AG04450 (cell line): ENCODE data around the gene CSRP2. TPM values are rescaled to one million over a fixed set of nuclear protein-coding genes. Genes with fewer than 3 reads are reported as not detected.

ENCODE experiments used
- CTCF ChIA-PET: fragments of 300-600, 350-600 bp; formaldehyde crosslinking; extraction: SDS; loops from one replicate; lab custom pipeline; 2022; ENCODE audit warnings: antibody characterized with exemption, inconsistent platforms; lab: Charles Lee
- POLR2A ChIA-PET: fragments of 350-600 bp; formaldehyde crosslinking; extraction: SDS; loops from one replicate; lab custom pipeline; 2021; ENCODE audit warnings: antibody characterized with exemption, inconsistent platforms; lab: Yijun Ruan, JAX
- DNase-seq: peaks from one replicate; pipeline ENCODE4 v3.0.0-alpha.2; 2011; ENCODE audit warnings: low read depth, low spot score
- H3K27ac ChIP-seq: one replicate; pipeline ENCODE4 v1.5.1; 2012; ENCODE audit warnings: low read depth, low read length, control low read depth
- H3K27me3 ChIP-seq: one replicate; pipeline ENCODE4 v1.6.0; 2012; ENCODE audit warnings: low read length; ENCODE audit not compliant: control insufficient read depth, insufficient read depth
- H3K4me3 ChIP-seq: 2 replicates; pipeline ENCODE4 v1.5.1; 2011; ENCODE audit warnings: mild to moderate bottlenecking, low read depth, low read length, control low read depth
- H3K9me3 ChIP-seq: 2 replicates; pipeline ENCODE4 v1.5.1; 2012; ENCODE audit warnings: low read length; ENCODE audit not compliant: control insufficient read depth, insufficient read depth
- polyA plus RNA-seq: library from polyadenylated mRNA; depleted of rRNA; stranded (reverse); fragments of >200 nt; gene quantifications from 2 replicates; pipeline ENCODE4 v1.2.3, GENCODE V29; 2011
- TF ChIP-seq, protein P1 (sequence below): IDR thresholded peaks from 2 replicates; pipeline ENCODE4 v1.5.1; 2011; ENCODE audit warnings: low read depth, low read length, control low read depth, inconsistent platforms

Gene CSRP2
- polyA plus RNA-seq, 1 experiment: 108 TPM

DNA sequence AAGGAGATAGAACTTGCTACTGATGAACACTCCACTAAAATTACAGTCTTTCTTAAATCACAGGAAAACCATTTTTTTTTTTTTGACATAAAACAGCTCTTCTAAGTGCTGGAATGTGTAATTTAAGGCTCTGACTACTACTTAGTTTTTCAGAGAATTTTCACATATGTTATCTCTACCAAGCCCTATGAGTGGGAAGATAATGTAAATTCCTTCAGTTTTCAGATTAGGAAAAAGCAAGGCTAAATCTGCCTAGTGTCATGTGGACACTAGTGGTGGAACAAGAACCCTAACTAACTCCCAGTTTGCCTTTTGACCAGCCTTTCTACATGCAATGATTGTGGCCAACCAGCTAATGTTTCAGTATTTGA lies 37.3 kb upstream of the CSRP2 start:
- CTCF ChIA-PET: interaction anchor here (0.8 to 2.7 kb wide), 3 partner anchors 9 to 95 kb away, joined by 3 to 12 read pairs (median 4); no protein-coding TSS in a partner anchor
- TF ChIP-seq, protein P1, sequence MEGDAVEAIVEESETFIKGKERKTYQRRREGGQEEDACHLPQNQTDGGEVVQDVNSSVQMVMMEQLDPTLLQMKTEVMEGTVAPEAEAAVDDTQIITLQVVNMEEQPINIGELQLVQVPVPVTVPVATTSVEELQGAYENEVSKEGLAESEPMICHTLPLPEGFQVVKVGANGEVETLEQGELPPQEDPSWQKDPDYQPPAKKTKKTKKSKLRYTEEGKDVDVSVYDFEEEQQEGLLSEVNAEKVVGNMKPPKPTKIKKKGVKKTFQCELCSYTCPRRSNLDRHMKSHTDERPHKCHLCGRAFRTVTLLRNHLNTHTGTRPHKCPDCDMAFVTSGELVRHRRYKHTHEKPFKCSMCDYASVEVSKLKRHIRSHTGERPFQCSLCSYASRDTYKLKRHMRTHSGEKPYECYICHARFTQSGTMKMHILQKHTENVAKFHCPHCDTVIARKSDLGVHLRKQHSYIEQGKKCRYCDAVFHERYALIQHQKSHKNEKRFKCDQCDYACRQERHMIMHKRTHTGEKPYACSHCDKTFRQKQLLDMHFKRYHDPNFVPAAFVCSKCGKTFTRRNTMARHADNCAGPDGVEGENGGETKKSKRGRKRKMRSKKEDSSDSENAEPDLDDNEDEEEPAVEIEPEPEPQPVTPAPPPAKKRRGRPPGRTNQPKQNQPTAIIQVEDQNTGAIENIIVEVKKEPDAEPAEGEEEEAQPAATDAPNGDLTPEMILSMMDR: no peak
- Histone ChIP-seq H3K4me3 (no peak overlapping the region), H3K27ac (no peak overlapping the region), H3K9me3 (no peaks in the 10 kb centered on the region), H3K27me3 (no peaks in the 10 kb centered on the region)
- DNase-seq: no peak
- POLR2A ChIA-PET: interaction anchor here (0.9 kb wide), 1 partner anchor 37 kb away, joined by 4 read pairs; the partner anchor contains the start of gene CSRP2

DNA sequence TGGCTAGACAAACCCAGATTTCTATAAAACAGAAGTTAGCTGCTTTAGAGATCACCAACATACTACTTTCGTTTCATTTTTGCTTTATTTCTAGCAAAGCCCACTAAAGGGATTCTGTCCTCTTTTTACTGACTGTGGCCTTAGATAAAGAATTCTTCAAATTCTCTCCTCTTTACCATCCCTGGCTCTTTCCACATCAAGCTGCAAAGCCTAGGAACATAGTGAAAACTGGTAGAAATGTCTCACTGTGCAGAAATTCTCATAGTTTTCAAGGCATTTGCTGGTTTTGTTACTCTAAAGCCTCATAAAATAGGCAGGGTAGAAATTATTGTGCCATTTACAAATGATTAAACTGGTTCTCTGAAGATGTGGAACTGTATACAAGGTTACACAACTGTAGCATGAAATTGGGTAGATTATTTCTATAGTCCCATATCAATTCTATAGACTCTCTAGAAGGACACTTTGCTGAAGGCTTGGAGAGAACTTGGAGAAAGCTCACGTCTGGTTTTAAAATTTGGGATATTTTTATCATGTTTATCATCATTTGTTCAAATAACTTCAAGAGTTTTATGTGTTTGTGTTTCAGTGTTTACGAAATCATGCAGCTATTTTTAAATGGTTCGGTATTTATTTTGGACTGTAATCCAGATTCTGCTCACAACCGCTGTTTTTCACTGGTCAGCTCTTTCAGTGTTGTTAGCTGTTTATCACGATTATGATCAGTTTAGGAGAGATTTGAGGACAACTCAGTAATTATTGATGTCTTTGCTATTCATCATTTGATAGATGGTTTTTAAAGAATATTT lies 36.7 kb upstream of the CSRP2 start:
- POLR2A ChIA-PET: interaction anchor here (0.9 kb wide), 1 partner anchor 37 kb away, joined by 4 read pairs; the partner anchor contains the start of gene CSRP2
- Histone ChIP-seq H3K27ac (no peak overlapping the region), H3K27me3 (no peaks in the 10 kb centered on the region), H3K9me3 (no peaks in the 10 kb centered on the region), H3K4me3 (no peak overlapping the region)
- TF ChIP-seq, protein P1: no peak
- CTCF ChIA-PET: interaction anchor here (0.8 to 2.7 kb wide), 3 partner anchors 9 to 95 kb away, joined by 3 to 12 read pairs (median 4); no protein-coding TSS in a partner anchor
- no peak for DNase-seq

DNA sequence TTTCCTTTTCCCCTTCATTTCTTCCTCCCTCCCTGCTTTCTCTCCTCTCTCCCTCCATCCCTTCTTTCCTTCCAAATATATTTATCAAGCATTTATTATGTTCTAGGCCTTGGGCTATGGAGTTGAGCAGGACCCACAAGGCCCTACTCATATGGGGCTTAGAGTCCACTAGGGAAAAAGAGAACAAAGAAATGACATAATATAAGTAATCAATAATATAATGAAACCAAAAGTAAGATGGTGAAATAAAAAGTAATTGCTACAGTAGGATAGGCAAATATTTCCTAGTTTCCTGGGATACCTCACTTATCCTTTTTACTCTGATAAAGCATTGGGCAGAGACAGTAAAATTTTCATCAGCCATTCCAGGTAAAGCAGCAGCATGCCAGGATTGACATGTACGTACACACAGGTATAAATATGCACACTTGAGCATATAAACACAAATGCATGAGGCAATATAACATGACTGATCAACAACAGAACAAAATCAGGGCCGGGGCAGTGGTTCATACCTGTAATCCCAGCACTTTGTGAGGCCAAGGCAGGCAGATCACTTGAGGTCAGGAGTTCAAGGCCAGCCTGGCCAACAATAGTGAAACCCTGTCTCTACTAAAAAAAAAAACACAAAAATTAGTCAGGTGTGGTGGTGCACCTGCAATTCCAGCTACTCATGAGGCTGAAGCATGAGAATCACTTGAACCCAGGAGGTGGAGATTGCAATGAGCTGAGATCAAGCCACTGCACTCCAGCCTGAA lies 35.5 kb upstream of the CSRP2 start:
- TF ChIP-seq, protein P1: no peak
- CTCF ChIA-PET: no interaction called here
- Histone ChIP-seq H3K9me3 (no peaks in the 10 kb centered on the region), H3K4me3 (no peak overlapping the region), H3K27ac (no peak overlapping the region), H3K27me3 (no peaks in the 10 kb centered on the region)
- no peak for DNase-seq
- POLR2A ChIA-PET: no interaction called here

DNA sequence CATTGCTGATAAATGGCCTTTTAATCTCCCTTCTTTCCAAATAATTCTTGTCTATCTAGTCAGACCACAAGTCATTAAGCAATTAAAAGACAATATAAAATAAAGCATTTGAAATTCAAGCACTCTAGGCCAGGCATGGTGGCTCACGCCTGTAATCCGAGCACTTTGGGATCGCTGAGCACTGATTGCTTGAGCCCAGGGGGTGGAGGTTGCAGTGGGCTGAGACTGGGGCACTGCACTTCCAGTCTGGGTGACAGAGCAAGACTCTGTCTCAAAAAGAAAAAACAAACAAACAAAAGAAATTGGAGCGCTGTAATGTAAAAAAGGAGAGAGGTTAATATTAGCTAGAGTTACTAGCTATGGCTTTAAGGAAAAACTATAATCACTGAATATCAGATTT lies 30.5 kb upstream of the CSRP2 start:
- Histone ChIP-seq H3K4me3 (no peak overlapping the region), H3K27ac (no peak overlapping the region), H3K27me3 (no peaks in the 10 kb centered on the region), H3K9me3 (no peaks in the 10 kb centered on the region)
- ChIA-PET CTCF (interaction anchor here (0.9 kb wide), 1 partner anchor 18 kb away, joined by 3 read pairs; no protein-coding TSS in a partner anchor), POLR2A (no interaction called here)
- no peak for DNase-seq
- TF ChIP-seq, protein P1: no peak
